Parietal lobe (tissue), 1 donor: ENCODE data around the gene RPL18. TPM values are rescaled to one million over a fixed set of nuclear protein-coding genes. Genes with fewer than 3 reads are reported as not detected.

Experiments used
- total RNA-seq: library from RNA; depleted of rRNA; stranded (reverse); fragments of >200 nt; gene quantifications from one replicate; pipeline ENCODE4 v1.2.3, GENCODE V29; 2014

RPL18 gene
- total RNA-seq, result 1,067 TPM

GRCh38 chr19:48618916-48619691 lies at the start of gene RPL18, which contains the start of gene SPHK2:
TSS of gene RPL18 (minus strand) at chr19:48619178. CDS start at chr19:48619143, 35 bp downstream.
TSS of gene SPHK2 (plus strand) at chr19:48619506. CDS start at chr19:48620515, 1,009 bp downstream.

GRCh38 chr19:48646001-48646721 lies 27.2 kb upstream of the RPL18 start, which contains the start of gene CA11:
TSS of gene CA11 (minus strand) at chr19:48646187. CDS start at chr19:48645632, 555 bp downstream.

GRCh38 chr19:48636859-48637448 lies 18.0 kb upstream of the RPL18 start, which contains the start of gene DBP:
TSS of gene DBP (minus strand) at chr19:48637379. CDS start at chr19:48636994, 385 bp downstream.

GRCh38 chr19:48614436-48615230 lies 4.3 kb downstream of the RPL18 start, which contains the start of gene FAM83E:
TSS of gene FAM83E (minus strand) at chr19:48615076. CDS start at chr19:48613372, 1,704 bp downstream.

GRCh38 chr19:48606463-48607358 lies 12.3 kb downstream of the RPL18 start, which contains the start of gene SPACA4:
TSS of gene SPACA4 (plus strand) at chr19:48606742. CDS start at chr19:48606979, 237 bp downstream.

Other genes starting within 250 kb of the RPL18 start
- 25.4 TPM for gene KDELR1, start 227.6 kb downstream of the RPL18 start, total RNA-seq
- 4.1 TPM for gene GRIN2D, start 225.5 kb downstream of the RPL18 start, total RNA-seq
- 8.1 TPM for gene GRWD1, start 173.2 kb downstream of the RPL18 start, total RNA-seq
- 1.6 TPM for gene KCNJ14, start 163.6 kb downstream of the RPL18 start, total RNA-seq
- 77.0 TPM for gene CYTH2, start 149.8 kb downstream of the RPL18 start, total RNA-seq
- 16.6 TPM for gene LMTK3, start 107.3 kb downstream of the RPL18 start, total RNA-seq
- not detected for gene SULT2B1, start 67.0 kb downstream of the RPL18 start, total RNA-seq
- gene SPACA4, start 12.4 kb downstream of the RPL18 start, total RNA-seq, result not detected
- gene FAM83E, start 4.1 kb downstream of the RPL18 start, total RNA-seq, result not detected
- 11.9 TPM for gene SPHK2, start 328 bp upstream of the RPL18 start, total RNA-seq
- 4.1 TPM for gene DBP, start 18.2 kb upstream of the RPL18 start, total RNA-seq
- 7.8 TPM for gene CA11, start 27.0 kb upstream of the RPL18 start, total RNA-seq
- gene NTN5, start 53.8 kb upstream of the RPL18 start, total RNA-seq, result not detected
- not detected for gene FUT2, start 76.8 kb upstream of the RPL18 start, total RNA-seq
- 1.3 TPM for gene MAMSTR, start 100.5 kb upstream of the RPL18 start, total RNA-seq
- gene RASIP1, start 121.4 kb upstream of the RPL18 start, total RNA-seq, result 7.5 TPM
- not detected for gene IZUMO1, start 127.7 kb upstream of the RPL18 start, total RNA-seq
- gene FUT1, start 133.5 kb upstream of the RPL18 start, total RNA-seq, result 0.31 TPM
- gene FGF21, start 136.3 kb upstream of the RPL18 start, total RNA-seq, result not detected
- 14.4 TPM for gene BCAT2, start 191.9 kb upstream of the RPL18 start, total RNA-seq
- gene HSD17B14, start 217.3 kb upstream of the RPL18 start, total RNA-seq, result 1.3 TPM
- not detected for gene PLEKHA4, start 249.4 kb upstream of the RPL18 start, total RNA-seq